ENCODE data around the gene TOE1.

- no peak for TF ChIP-seq POLR2AphosphoS5 (IDR thresholded peaks at IDR 0.05; ENCODE audit: low read depth, low read length)
- no peak for TF ChIP-seq POLR2A (IDR thresholded peaks at IDR 0.05; ENCODE audit: low read depth, low read length)
- no peak for TF ChIP-seq TAF1 (IDR thresholded peaks at IDR 0.05; ENCODE audit: low read depth, low read length)
- TF ChIP-seq POU2F2 (IDR thresholded peaks at IDR 0.05; ENCODE audit: low read depth, low read length): no peak
- no peak for TF ChIP-seq SPI1 (IDR thresholded peaks at IDR 0.05; ENCODE audit: low read depth, low read length)
- no peak for TF ChIP-seq PAX5 (IDR thresholded peaks at IDR 0.05; ENCODE audit: insufficient read depth, low read length, severe bottlenecking)
These were observed 971 bp downstream of the TOE1 start for GRCh38 chr1:45340816-45341466.
